KOPT-K1 (cell line): ENCODE data around the gene TNFRSF13B.
"Not testable (repeated sequence)": the region's sequence is repeated elsewhere in the genome, so short reads cannot be mapped to it uniquely, and the experiment has no call there.

ENCODE experiments used
- H3K27ac ChIP-seq: fragments of 200-600 bp; sonication (generic); 2 replicates; pipeline ENCODE4 v1.5.1; 2016; ENCODE audit warnings: antibody characterized with exemption, mild to moderate bottlenecking, low read depth, low read length; ENCODE audit not compliant: poor library complexity, severe bottlenecking
- H3K36me3 ChIP-seq: fragments of 200-600 bp; sonication (generic); 2 replicates; pipeline ENCODE4 v1.5.1; 2017; ENCODE audit warnings: antibody characterized with exemption, mild to moderate bottlenecking, low read length, moderate library complexity; ENCODE audit not compliant: insufficient read depth
- H3K9me3 ChIP-seq: fragments of 200-600 bp; sonication (generic); 2 replicates; pipeline ENCODE4 v1.5.1; 2017; ENCODE audit warnings: antibody characterized with exemption, low read length, mild to moderate bottlenecking; ENCODE audit not compliant: insufficient read depth, poor library complexity, severe bottlenecking

The TNFRSF13B gene

GRCh38 chr17:16912021-16912962 is 59.6 kb downstream of the TNFRSF13B start:
- H3K9me3 ChIP-seq = no peaks in the 10 kb centered on the region
- no peaks in the 10 kb centered on the region for H3K36me3 ChIP-seq
- H3K27ac ChIP-seq = peak overlapping the region; percentile 4

GRCh38 chr17:16911141-16911937 is 60.6 kb downstream of the TNFRSF13B start:
- no peaks in the 10 kb centered on the region for H3K36me3 ChIP-seq
- H3K9me3 ChIP-seq = no peaks in the 10 kb centered on the region
- peak overlapping the region; percentile 33 for H3K27ac ChIP-seq

- H3K36me3 ChIP-seq = no peaks in the 10 kb centered on the region
- H3K9me3 ChIP-seq = no peaks in the 10 kb centered on the region
- no peak overlapping the region for H3K27ac ChIP-seq
These were observed 61.6 kb downstream of the TNFRSF13B start for GRCh38 chr17:16910341-16910740.

- no peaks in the 10 kb centered on the region for H3K36me3 ChIP-seq
- H3K9me3 ChIP-seq = no peaks in the 10 kb centered on the region
These were observed 62.3 kb downstream of the TNFRSF13B start for GRCh38 chr17:16909472-16910246.

GRCh38 chr17:16908273-16908672 is 63.6 kb downstream of the TNFRSF13B start:
- no peak overlapping the region for H3K27ac ChIP-seq
- no peaks in the 10 kb centered on the region for H3K36me3 ChIP-seq
- H3K9me3 ChIP-seq = no peaks in the 10 kb centered on the region

More at GRCh38 chr17:16909472-16910246, 62.3 kb downstream of the TNFRSF13B start:
- no peak overlapping the region for H3K27ac ChIP-seq

- H3K27ac ChIP-seq = no peak overlapping the region
- no peaks in the 10 kb centered on the region for H3K36me3 ChIP-seq
- H3K9me3 ChIP-seq = no peaks in the 10 kb centered on the region
These were observed 65.2 kb downstream of the TNFRSF13B start for GRCh38 chr17:16906680-16907079.

GRCh38 chr17:16905593-16906191 is 66.2 kb downstream of the TNFRSF13B start:
- H3K9me3 ChIP-seq = no peaks in the 10 kb centered on the region
- no peak overlapping the region for H3K27ac ChIP-seq
- H3K36me3 ChIP-seq = no peaks in the 10 kb centered on the region

GRCh38 chr17:16903070-16903469 is 68.8 kb downstream of the TNFRSF13B start:
- not testable (repeated sequence) for H3K27ac ChIP-seq, H3K9me3 ChIP-seq, H3K36me3 ChIP-seq

- Histone ChIP-seq H3K9me3 (no peaks in the 10 kb centered on the region), H3K36me3 (no peaks in the 10 kb centered on the region), H3K27ac (no peak overlapping the region)
These were observed 71.5 kb downstream of the TNFRSF13B start for GRCh38 chr17:16900288-16900882.

GRCh38 chr17:16897211-16897896 is 74.6 kb downstream of the TNFRSF13B start:
- H3K27ac ChIP-seq, H3K9me3 ChIP-seq, H3K36me3 ChIP-seq: not testable (repeated sequence)

GRCh38 chr17:16896235-16896634 is 75.7 kb downstream of the TNFRSF13B start:
- not testable (repeated sequence) for H3K9me3 ChIP-seq, H3K36me3 ChIP-seq, H3K27ac ChIP-seq

- H3K9me3 ChIP-seq, H3K36me3 ChIP-seq, H3K27ac ChIP-seq: not testable (repeated sequence)
These were observed 78.4 kb downstream of the TNFRSF13B start for GRCh38 chr17:16893527-16893926.

GRCh38 chr17:16892876-16893454 is 79.0 kb downstream of the TNFRSF13B start:
- not testable (repeated sequence) for H3K27ac ChIP-seq, H3K9me3 ChIP-seq, H3K36me3 ChIP-seq
